HG03103 (cell line): ENCODE results near the gene CYP2J2.
"Not testable (repeated sequence)": the region's sequence is repeated elsewhere in the genome, so short reads cannot be mapped to it uniquely, and the experiment has no call there.

Experiments used
- ATAC-seq: cut with Tn5 transposase; IDR thresholded peaks from one replicate; pipeline ENCODE4 v1.9.1; 2021; ENCODE audit warnings: low read depth; ENCODE audit not compliant: unreplicated experiment

CYP2J2 gene

DNA sequence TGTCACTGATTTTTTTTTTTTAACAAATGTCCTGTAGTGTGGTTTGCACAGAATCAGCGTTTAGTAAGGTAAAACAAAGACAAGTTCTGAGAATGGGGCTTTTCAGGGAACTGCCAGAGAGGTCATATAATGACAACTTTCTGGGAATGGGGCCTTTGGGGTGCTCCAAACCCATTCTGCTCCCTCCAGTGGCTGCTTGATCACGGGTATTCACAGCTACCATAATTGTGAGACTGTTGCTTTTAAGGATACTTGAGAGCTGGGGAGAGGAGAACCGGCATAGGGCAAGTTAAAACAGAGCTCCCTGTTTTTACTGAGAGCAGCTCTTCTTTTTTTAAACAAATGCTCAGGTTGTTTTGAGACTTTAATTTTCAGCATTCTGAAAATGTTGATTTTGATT lies 48.2 kb downstream of the CYP2J2 start:
- ATAC-seq = no peak

DNA sequence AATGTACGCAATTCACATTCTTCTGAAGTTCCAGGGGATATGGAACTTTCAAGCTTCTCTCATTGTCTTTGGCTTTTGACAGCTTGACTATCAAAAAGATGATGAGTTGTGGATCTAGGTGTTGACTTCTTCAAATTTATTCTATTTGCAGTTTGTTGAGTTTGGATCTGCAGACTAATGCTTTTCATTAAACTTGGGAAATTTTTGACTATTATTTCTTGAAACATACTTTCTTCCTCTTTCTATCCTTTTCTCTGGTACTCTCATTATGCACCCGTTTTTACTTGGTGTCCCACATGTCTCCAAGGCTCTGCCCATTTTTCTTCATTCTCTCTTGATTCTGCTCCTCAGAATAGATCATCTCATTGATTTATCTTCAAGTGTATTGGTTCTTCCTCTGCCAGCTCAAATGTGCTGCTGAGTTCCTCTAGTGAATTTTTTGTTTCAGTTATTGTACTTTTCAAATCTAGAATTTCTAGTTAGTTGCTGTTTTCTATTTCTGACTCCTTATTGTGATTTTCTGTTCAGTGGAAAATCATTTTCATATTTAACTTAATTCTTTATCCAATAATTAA lies 49.4 kb downstream of the CYP2J2 start:
- ATAC-seq = no peak

DNA sequence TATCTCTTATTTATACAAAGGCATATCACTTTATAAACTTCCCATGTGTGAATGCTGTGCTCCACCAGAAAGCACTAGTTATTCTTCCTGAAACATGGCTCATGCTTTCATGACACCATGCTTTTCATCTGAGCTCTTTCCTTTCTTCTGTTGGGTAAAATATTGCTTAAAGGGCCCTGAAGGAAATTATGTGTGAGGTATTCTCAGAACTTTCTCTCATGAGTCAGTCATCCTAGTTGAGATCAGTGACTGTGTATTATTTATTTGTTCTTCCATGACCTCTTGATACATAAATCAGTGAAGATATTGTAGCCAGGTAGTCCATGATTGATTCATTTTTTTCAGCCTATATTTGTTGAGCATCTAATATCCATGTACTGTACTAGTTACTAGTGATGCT lies 54.8 kb downstream of the CYP2J2 start:
- ATAC-seq = no peak

DNA sequence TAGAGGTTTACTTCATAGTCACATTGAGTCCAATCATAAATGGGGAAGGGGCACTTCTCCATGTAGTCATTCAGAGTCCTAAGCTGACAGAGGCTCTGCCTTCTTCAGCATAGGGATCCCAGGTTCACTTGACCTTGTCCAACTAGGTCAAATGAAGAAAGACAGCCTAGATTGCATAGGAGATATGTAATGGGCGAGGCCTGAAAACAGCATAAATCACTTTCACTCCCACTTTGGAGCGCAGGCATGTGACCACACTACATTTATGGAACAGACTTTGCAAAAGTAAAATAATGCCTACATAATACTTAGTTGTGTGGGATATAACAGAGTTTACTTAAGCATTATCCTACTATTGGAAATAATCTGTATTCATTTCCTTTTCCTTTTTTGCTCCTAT lies 60.1 kb downstream of the CYP2J2 start:
- no peak for ATAC-seq

DNA sequence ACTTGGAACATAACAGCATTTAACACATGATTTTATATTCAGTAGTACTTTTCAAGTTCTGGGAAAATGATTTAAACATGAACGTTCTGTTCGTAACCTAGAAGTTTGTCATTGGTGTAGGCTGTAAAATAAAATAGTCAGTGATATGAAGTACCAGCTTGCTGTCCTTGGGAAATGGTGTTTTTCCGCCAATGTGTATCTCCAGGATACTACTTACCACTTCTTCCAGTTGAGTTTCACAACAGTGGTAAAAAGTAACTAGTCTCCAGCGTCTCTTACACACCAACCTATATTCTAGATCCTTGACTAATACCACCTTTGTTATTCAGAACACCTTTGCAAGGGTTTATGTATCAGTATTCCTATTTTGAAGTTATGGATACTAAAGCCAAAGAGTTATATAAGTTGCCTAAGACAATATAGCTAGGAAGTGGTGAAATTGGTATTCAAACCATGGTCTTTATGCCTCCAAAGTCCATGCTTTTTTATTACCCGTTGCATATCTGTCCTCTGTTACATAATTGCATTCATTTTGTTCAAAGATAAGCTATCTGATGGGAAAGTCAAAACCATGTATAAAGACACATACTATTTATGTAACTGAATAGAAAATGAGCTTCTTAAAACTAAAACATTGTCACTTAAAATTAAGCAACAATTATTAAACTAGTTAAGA lies 68.8 kb downstream of the CYP2J2 start:
- ATAC-seq = no peak

DNA sequence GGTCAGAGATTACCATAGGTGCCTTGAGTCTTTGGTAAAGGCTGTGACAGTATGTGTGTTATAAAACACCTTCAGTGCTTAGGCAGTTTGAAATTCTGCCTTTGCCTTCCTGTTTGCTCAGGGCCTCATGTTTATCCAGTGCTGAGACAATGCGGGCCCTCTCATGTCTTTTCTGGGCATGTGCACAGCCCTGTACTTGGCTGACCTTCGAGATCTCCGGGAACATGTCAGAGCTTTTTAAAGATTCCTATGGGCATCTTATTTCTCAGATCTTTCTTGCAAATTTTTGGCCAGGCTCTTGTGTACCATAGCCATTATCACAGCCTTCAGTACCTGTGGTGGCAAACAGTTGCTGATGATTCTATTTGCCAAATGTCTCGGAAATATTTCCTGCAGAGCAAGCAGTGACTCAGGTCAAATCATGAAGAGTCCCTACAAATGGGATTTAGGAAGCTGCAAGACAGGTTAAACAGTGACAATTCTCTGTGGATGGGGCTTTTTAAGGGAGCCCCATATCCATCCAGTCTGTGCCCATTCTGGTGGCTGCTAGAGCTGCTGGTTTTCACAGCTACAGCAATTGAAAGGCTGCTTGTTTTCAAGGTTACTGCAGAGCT lies 69.7 kb downstream of the CYP2J2 start:
- ATAC-seq = no peak

DNA sequence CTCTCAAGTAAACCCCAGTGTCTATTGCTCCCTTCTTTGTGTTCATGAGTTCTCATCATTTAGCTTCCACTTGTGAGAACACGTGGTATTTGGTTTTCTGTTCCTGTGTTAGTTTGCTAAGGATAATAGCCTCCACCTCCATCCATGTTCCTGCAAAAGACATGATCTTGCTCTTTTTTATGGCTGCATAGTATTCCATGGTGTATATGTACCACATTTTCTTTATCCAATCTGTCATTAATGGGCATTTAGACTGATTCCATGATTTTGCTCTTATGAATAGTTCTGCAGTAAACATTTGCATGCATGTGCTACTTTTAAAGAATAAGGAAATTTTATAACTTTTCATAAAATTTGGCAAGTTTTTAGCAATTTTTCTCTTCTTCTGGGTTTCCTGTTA lies 71.3 kb downstream of the CYP2J2 start:
- ATAC-seq = not testable (repeated sequence)

DNA sequence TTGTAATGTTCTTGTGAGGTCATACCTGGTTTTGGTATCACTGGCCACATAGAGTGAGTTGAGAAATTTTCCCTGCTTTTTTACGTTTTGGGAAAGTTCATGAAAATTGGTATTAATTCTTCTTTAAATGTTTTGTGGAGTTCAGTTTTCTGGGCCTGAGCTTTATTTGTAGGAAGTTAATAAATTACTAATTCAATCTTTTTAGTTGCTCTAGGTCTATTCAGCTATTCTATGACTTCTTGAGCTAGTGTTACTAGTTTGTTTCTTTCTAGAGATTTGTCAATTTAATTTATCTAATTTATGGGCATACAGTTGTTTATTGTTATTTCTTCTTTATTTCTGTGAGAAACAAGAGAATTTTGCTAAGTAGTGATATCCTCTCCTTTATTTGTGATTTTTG lies 74.5 kb downstream of the CYP2J2 start:
- no peak for ATAC-seq

DNA sequence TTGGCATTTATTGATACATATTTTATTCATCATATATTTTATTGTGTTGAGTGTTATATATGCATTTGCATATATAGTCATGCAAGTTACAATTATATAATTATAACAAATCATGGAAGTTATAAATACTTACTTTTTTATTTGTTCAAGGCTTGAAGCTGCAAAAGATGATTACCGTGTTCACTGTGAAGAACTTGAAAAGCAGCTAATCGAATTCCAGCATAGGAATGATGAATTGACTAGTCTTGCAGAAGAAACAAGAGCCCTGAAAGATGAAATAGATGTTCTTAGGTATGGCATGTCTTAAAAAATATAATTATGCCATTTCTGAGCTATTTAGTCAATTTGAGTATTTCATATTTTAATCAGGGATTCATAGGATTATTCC lies 79.7 kb downstream of the CYP2J2 start:
- ATAC-seq = no peak

DNA sequence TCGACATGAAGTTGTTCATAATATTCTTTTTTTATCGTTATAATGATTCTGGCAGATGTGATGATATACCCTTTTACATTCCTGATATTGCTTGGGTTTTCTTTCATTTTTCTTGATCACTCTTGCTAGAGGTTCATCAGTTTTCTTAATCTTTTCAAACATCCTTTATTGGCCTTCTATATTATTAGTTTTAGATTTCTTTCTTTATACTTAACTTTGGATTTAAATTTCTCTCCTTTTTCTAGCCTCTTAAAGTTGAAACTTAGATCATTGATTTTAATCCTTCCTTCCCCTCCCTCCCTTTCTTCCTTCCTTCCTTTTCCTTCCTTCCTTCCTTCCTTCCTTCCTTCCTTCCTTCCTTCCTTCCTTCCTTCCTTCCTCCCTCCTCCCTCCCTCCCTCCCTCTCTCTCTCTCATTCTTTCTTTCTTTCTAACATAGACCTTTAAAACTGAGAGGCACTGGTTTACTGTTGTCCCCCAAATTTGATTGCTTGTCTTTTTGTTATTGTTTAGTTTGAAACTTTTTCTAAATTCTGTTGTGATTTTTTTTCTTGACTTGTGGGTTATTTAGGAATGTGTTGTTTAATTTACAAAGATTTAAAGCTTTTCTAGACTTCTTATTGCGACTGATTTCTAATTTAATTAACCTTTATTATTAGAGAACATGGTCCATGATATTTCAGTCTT lies 80.2 kb downstream of the CYP2J2 start:
- ATAC-seq = no peak

DNA sequence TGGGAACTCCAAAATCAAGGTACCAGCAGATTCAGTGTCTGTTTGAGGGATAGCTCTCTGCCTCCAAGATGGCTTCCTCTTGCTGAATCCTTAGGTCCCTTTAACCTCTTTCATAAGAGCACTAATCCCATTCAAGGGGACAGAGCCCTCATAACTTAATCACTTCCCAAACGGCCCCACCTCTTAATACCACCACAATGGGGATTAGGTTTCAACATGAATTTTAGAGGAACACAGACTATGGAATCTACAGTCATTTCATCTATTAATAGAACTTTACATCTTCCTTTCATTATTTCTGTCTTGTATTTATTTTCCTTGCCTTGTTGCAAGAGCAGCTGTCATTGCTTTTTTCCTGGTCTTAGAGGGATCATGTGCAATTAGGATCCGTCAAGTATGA lies 81.5 kb downstream of the CYP2J2 start:
- ATAC-seq = no peak
